ACC112 (cell line): ENCODE data around the gene KRTAP4-5.
"Not testable (repeated sequence)": the region's sequence is repeated elsewhere in the genome, so short reads cannot be mapped to it uniquely, and the experiment has no call there.

Source experiments
- H2AFZ ChIP-seq: fragments of 200-600 bp; sonication (generic); one replicate; pipeline ENCODE4 v1.6.0; 2017; ENCODE audit warnings: antibody characterized with exemption, low read length; ENCODE audit not compliant: unreplicated experiment
- H3K27ac ChIP-seq: fragments of 200-600 bp; sonication (generic); 2 replicates; pipeline ENCODE4 v1.5.1; 2014; ENCODE audit warnings: low read depth, mild to moderate bottlenecking, antibody characterized with exemption, low read length, moderate library complexity
- H3K27me3 ChIP-seq: fragments of 200-600 bp; sonication (generic); 2 replicates; pipeline ENCODE4 v1.6.1; 2014; ENCODE audit warnings: mild to moderate bottlenecking, antibody characterized with exemption, low read length, moderate library complexity, mixed read lengths; ENCODE audit not compliant: insufficient read depth
- H3K36me3 ChIP-seq: fragments of 200-600 bp; sonication (generic); 2 replicates; pipeline ENCODE4 v1.6.1; 2016; ENCODE audit warnings: mild to moderate bottlenecking, antibody characterized with exemption, low read length, moderate library complexity, mixed read lengths; ENCODE audit not compliant: insufficient read depth
- H3K4me1 ChIP-seq: fragments of 200-600 bp; sonication (generic); one replicate; pipeline ENCODE4 v1.6.1; 2016; ENCODE audit warnings: low read length, mixed read lengths; ENCODE audit not compliant: insufficient read depth, unreplicated experiment, control insufficient read depth
- H3K4me3 ChIP-seq: fragments of 200-600 bp; sonication (generic); 2 replicates; pipeline ENCODE4 v1.5.1; 2014; ENCODE audit warnings: mild to moderate bottlenecking, low read depth, low read length
- H3K79me2 ChIP-seq: fragments of 200-600 bp; sonication (generic); one replicate; pipeline ENCODE4 v1.6.0; 2016; ENCODE audit warnings: low read length; ENCODE audit not compliant: control insufficient read depth, unreplicated experiment, insufficient read depth

The KRTAP4-5 gene

GRCh38 chr17:41107941-41108450 lies 41.6 kb downstream of the KRTAP4-5 start:
- Histone ChIP-seq H3K79me2 (no peaks in the 10 kb centered on the region), H3K4me3 (no peak overlapping the region), H3K27me3 (no peaks in the 10 kb centered on the region), H3K27ac (no peak overlapping the region), H3K36me3 (0 out of 2 replicates have a peak, but pooled peaks cover 3% of the 10 kb centered on the region), H3K4me1 (peaks cover 12% of the 10 kb centered on the region), H2AFZ (no peak overlapping the region)

DNA sequence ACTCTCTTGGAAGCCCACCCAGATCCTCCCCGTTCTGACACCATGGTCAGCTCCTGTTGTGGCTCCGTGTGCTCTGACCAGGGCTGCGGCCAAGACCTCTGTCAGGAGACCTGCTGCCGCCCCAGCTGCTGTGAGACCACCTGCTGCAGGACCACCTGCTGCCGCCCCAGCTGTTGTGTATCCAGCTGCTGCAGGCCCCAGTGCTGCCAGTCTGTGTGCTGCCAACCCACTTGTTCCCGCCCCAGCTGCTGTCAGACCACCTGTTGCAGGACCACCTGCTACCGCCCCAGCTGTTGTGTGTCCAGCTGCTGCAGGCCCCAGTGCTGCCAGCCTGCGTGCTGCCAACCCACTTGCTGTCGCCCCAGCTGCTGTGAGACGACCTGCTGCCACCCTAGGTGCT lies 44.3 kb downstream of the KRTAP4-5 start, which contains the start of gene KRTAP4-9:
KRTAP4-9 (plus strand) TSS at position 43 of the 400 bp plus-strand sequence; CDS start at position 43, 0 bp downstream.
- not testable (repeated sequence) for H3K36me3 ChIP-seq, H2AFZ ChIP-seq, H3K4me3 ChIP-seq, H3K79me2 ChIP-seq, H3K27me3 ChIP-seq
- peaks cover 12% of the 10 kb centered on the region for H3K4me1 ChIP-seq
- H3K27ac ChIP-seq, result peak within 1 kb of the TSS; percentile 50

DNA sequence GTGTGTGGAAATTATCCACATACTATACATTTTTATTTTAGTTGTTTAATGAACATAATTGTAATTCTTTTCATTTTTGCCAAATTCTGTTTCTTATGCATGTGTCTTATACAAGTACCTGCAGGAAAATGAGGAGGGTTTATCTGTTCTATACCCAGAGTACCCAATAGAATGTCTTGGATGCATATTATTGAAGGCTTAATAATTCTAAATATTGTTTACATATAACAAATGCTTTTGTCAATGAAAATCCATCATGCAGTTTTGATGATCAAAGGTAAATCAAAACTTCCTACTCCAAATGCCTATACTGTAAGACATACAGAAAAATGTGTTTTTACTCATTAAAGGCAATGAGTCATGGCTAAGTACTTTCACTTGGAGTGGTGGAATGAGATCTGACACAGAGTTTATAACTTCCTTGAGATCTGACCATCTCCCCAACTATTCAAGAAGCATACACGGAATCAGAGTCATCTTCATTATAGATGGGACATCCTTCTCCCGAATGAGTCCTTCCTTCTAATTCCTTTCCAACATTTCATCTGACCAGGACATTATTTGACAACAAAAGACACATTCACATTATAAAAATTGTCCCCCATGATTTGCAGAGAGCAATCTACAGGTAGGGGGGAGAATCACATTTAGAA lies 45.1 kb downstream of the KRTAP4-5 start:
- H3K27ac ChIP-seq, result peak overlapping the region; percentile 50
- not testable (repeated sequence) for H3K36me3 ChIP-seq, H3K79me2 ChIP-seq, H2AFZ ChIP-seq, H3K27me3 ChIP-seq, H3K4me3 ChIP-seq
- peaks cover 15% of the 10 kb centered on the region for H3K4me1 ChIP-seq

DNA sequence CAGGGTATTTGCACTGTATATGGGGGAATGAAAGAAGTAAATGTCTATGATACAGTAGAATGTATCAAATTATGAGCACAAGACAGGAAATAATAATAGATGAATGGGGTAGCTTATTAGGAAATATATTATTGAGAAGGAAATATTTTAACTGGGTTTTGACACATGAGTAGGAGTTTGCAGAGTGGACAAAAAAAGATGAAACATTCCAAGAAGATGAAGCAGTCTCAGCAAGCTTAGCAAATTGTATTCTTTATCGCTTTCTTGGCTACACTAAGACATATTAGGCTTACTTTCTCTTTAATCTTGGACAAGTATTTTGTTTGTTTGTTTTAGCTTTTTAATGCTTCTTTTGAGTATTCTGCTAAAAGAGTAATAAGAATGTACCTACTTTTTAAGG lies 45.7 kb downstream of the KRTAP4-5 start:
- no peak overlapping the region for H2AFZ ChIP-seq
- H3K36me3 ChIP-seq, result no peaks in the 10 kb centered on the region
- peak overlapping the region; percentile 50 for H3K27ac ChIP-seq
- no peaks in the 10 kb centered on the region for H3K79me2 ChIP-seq
- H3K4me1 ChIP-seq, result peaks cover 15% of the 10 kb centered on the region
- no peaks in the 10 kb centered on the region for H3K27me3 ChIP-seq
- H3K4me3 ChIP-seq, result no peak overlapping the region

- Histone ChIP-seq H2AFZ (no peak within 1 kb of the TSS), H3K4me3 (no peak within 1 kb of the TSS), H3K79me2 (no peaks in the 10 kb centered on the region), H3K36me3 (no peaks in the 10 kb centered on the region), H3K27ac (no peak within 1 kb of the TSS), H3K27me3 (no peaks in the 10 kb centered on the region), H3K4me1 (peaks cover 23% of the 10 kb centered on the region)
Observed at GRCh38 chr17:41101586-41102259, 47.9 kb downstream of the KRTAP4-5 start, which contains the start of gene KRTAP4-16. KRTAP4-16 (minus strand) TSS chr17:41102209; CDS start chr17:41102209, 0 bp downstream.

- H3K36me3 ChIP-seq, H3K27ac ChIP-seq, H2AFZ ChIP-seq, H3K27me3 ChIP-seq, H3K4me3 ChIP-seq, H3K79me2 ChIP-seq: not testable (repeated sequence)
- H3K4me1 ChIP-seq, result peaks cover 21% of the 10 kb centered on the region
Observed at GRCh38 chr17:41099682-41100480, 49.7 kb downstream of the KRTAP4-5 start.
